Mesodermal cell (in vitro differentiated cells): ENCODE results near the gene PRF1.

Experiments used
- H3K27ac ChIP-seq: 2 replicates; pipeline ENCODE4 v1.7.0; 2013; ENCODE audit warnings: mild to moderate bottlenecking, low read depth, low read length, moderate library complexity; ENCODE audit not compliant: severe bottlenecking
- H3K36me3 ChIP-seq: 2 replicates; pipeline ENCODE4 v1.7.1; 2013; ENCODE audit warnings: mild to moderate bottlenecking, low read length, moderate library complexity; ENCODE audit not compliant: control insufficient read depth, insufficient read depth
- H3K4me1 ChIP-seq: one replicate; pipeline ENCODE4 v1.7.1; 2013; ENCODE audit warnings: mild to moderate bottlenecking, low read length; ENCODE audit not compliant: insufficient read depth, control insufficient read depth, poor library complexity, severe bottlenecking
- H3K4me3 ChIP-seq: 2 replicates; pipeline ENCODE4 v1.7.0; 2013; ENCODE audit warnings: low read length, control low read depth, mild to moderate bottlenecking; ENCODE audit not compliant: insufficient read depth, poor library complexity, severe bottlenecking; ENCODE audit errors: extremely low read depth
- H3K9me3 ChIP-seq: 2 replicates; pipeline ENCODE4 v1.7.1; 2013; ENCODE audit warnings: mild to moderate bottlenecking, low read length, moderate library complexity; ENCODE audit not compliant: control insufficient read depth
- WGBS, 2 experiments: methylation state at CpG; one replicate each; pipeline ENCODE4 v1.1.5; 2013; ENCODE audit warnings: missing lambda C conversion rate in 2 of 2; ENCODE audit not compliant: insufficient coverage in 2 of 2; 5-methylcytosine and 5-hydroxymethylcytosine counted together

PRF1 gene

DNA sequence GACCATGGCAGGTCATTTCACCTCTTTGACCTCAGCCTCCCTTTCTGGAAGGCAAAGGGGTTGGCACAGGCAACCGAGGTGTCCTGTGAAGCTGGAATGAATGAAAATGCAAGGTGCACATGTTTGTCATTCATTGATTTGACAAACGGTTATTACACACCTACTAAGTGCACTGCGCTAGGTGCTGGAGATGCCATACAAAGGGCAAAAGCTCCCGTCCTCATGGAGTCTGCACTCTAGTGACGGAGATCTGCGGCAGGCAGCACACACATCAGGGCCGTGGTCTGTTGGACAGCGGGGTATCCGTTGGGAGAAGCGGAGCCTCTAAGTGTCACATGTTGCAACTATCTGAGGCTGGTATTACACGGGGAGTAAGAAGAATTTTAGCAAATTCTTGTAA, 44.2 kb downstream of the PRF1 start:
- H3K27ac ChIP-seq = peak overlapping the region; percentile 71
- no peak overlapping the region for H3K4me3 ChIP-seq
- H3K9me3 ChIP-seq = no peaks in the 10 kb centered on the region
- WGBS, 2 experiments = 91 to 97% methylated on average over 10 to 11 of the region's 11 CpGs
- H3K4me1 ChIP-seq = peaks cover 9% of the 10 kb centered on the region
- no peaks in the 10 kb centered on the region for H3K36me3 ChIP-seq

DNA sequence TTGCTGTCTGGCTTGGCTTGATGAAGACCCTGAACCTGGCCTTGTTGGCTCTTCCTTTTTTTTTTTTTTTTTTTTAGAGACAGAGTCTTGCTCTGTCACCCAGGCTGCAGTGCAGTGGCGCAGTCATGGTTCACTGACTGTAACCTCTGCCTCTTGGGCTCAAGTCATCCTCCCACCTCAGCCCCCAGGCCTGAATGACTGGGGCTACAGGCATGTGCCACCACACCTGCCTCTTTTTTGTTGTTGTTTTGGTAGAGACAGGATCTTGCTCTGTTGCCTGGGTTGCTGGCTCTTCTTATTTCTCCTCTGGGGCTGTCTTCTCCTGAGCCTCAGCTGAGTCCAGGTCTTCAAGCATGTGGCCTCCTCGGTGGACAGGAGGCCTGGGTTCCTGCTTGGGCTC, 44.7 kb downstream of the PRF1 start:
- no peaks in the 10 kb centered on the region for H3K36me3 ChIP-seq
- H3K4me1 ChIP-seq = peaks cover 9% of the 10 kb centered on the region
- no peak overlapping the region for H3K4me3 ChIP-seq
- no peaks in the 10 kb centered on the region for H3K9me3 ChIP-seq
- WGBS, 2 experiments = 71 to 100% methylated on average over 1 of the region's 2 CpGs
- no peak overlapping the region for H3K27ac ChIP-seq

DNA sequence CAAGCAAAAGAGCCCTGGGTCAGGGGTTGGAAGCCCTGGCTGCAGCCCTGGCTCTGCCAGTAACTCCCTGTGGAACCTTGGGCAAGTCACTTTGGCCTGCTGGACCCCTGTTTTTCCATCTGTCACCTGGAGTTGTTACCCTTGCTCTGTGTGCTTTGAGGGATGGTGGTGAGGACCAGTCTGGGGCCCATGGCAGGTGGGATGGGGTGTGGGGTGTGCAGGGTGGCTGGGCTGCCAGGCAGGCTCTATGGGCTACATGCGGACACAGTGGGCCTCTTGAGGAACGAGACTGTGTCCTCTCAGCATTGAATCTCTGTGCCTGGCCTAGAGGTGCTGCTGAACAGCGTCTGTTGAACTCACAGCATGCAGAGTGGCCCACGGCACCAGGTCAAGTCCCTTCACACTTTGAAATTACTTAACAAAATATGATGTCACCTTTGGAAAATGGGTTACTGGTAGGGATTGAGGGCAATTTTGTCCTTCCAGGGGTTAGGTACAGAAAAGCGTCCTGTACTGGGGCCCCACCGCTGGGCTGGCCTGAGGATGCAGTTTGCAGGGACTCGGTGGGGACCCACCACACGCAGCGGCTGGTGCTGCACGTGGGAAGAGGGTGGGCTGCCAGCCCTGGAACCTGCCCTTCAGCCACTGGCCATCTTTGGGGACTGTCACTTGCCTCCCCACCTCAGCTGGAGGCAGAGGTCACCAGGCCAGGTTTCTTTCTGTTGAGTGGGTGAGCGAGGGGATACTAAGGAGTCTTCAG, 45.3 kb downstream of the PRF1 start:
- Histone ChIP-seq H3K4me1 (peaks cover 9% of the 10 kb centered on the region), H3K4me3 (no peak overlapping the region), H3K36me3 (no peaks in the 10 kb centered on the region), H3K9me3 (no peaks in the 10 kb centered on the region), H3K27ac (no peak overlapping the region)
- WGBS, 2 experiments = 93 to 98% methylated on average over 8 of the region's 11 CpGs

DNA sequence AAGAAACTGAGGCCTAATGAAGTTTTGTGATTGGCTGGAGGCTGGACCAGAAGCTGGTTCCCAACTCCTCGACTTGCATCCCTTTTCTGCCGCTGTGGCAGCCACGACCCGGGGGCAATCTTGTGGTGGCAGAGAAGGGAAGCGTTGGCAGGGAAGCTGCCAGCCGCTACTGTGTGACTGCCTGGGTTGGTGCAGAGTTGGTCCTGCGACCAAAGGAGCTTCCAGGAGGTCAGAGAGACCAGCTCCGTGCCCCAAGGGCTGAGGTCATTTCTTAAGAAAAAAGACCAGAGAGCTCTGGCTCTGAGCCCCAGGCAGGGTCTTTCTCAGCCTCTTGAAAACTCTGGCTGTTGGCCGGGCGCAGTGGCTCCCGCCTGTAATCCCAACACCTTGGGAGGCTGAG, 47.2 kb downstream of the PRF1 start:
- WGBS, 2 experiments = 89 to 93% methylated on average over 11 of the region's 11 CpGs

DNA sequence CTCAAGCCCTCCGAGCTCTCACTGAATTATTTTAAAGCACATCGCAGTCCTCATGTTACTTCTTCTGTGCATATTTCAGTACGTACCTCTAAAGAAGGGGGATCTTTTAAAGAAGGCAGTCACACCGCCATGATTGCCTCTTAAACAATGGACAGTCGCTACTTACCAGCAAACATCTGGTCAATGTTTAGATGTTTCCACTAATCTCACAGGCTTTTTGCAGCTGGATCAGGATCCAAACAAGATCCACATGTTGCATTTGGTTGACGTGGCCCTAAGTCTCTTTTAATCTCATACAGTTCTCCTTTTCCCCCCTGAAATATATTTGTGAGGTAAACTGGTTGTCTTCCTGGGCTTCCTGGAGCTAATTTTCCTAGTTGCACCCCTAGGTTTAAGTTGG, 50.0 kb downstream of the PRF1 start:
- no peaks in the 10 kb centered on the region for H3K9me3 ChIP-seq
- 91 to 99% methylated on average over 4 to 5 of the region's 6 CpGs for WGBS, 2 experiments
- H3K4me3 ChIP-seq = no peak overlapping the region
- H3K27ac ChIP-seq = peak overlapping the region; percentile 49
- H3K4me1 ChIP-seq = no peaks in the 10 kb centered on the region
- H3K36me3 ChIP-seq = no peaks in the 10 kb centered on the region

More for the DNA sequence above, 47.2 kb downstream of the PRF1 start:
- no peak overlapping the region for H3K27ac ChIP-seq
- no peaks in the 10 kb centered on the region for H3K36me3 ChIP-seq
- no peak overlapping the region for H3K4me3 ChIP-seq
- peaks cover 9% of the 10 kb centered on the region for H3K4me1 ChIP-seq
- H3K9me3 ChIP-seq = no peaks in the 10 kb centered on the region

DNA sequence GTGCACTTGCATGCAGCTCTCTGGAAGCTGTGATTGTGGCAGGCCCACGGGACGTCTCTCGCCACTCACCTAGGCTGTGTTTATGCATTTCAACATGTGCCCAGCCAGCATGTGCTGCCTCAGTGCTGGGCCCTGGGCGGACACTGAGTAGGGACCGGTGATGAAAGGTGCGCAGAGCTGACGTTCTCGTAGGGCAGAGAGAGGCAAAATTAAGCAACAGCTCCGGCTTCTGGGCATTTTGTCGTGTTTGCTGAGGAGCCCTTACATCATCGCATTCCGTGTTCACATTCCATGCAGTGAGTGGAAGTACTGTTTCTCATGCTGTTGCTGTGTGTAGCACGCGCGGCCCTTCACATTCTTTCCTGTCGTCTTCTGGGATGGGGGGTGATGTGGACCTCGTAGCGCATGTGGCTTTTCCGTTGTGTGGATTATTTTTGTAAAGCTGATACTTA, 50.5 kb downstream of the PRF1 start:
- H3K4me3 ChIP-seq = no peak overlapping the region
- H3K27ac ChIP-seq = peak overlapping the region; percentile 66
- 94 to 95% methylated on average over 11 to 15 of the region's 19 CpGs for WGBS, 2 experiments
- no peaks in the 10 kb centered on the region for H3K4me1 ChIP-seq
- no peaks in the 10 kb centered on the region for H3K9me3 ChIP-seq
- H3K36me3 ChIP-seq = no peaks in the 10 kb centered on the region

DNA sequence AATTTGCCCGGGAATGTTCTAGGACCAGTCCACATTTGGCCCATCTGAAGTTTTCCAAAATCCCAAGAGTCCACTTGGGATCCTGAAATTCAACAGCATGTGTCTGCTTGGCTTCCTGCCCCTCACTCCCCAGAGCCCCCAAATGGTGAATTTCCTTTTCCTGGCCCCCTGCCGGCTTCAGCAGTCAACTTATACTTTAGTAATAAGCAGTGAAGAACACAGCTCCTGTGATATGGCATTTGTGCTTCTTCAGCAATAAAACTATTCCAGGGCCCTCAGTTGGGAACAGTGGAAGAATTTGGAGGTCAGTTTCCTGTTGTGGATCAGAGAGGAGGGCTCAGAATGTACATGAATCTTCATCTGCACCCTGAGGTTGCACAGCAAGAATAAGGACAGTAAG, 51.1 kb downstream of the PRF1 start:
- Histone ChIP-seq H3K9me3 (no peaks in the 10 kb centered on the region), H3K4me3 (no peak overlapping the region), H3K4me1 (no peaks in the 10 kb centered on the region), H3K36me3 (no peaks in the 10 kb centered on the region), H3K27ac (peak overlapping the region; percentile 66)
- WGBS, 2 experiments = 88 to 89% methylated on average over 1 of the region's 2 CpGs

DNA sequence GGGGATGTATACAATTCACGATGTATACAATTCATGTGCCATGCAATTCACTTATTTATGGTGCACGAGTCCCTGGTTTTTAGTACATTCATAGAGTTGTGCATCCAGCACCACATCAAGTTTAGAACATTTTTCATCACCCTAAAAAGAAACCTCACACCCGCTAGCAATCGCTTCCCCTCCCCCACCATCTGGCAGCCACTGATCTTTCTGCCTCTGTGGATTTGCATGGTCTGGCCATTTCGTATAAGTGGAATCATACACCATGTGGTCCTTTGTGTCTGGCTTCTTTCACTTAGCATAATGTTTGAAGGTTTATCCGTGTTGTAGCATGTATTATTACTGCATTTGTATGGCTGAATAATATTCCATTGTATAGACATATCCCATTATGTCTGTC, 52.1 kb downstream of the PRF1 start:
- no peaks in the 10 kb centered on the region for H3K9me3 ChIP-seq
- no peak overlapping the region for H3K4me3 ChIP-seq
- no peaks in the 10 kb centered on the region for H3K36me3 ChIP-seq
- WGBS, 2 experiments = 89 to 91% methylated on average over 4 of the region's 6 CpGs
- no peaks in the 10 kb centered on the region for H3K4me1 ChIP-seq
- no peak overlapping the region for H3K27ac ChIP-seq

DNA sequence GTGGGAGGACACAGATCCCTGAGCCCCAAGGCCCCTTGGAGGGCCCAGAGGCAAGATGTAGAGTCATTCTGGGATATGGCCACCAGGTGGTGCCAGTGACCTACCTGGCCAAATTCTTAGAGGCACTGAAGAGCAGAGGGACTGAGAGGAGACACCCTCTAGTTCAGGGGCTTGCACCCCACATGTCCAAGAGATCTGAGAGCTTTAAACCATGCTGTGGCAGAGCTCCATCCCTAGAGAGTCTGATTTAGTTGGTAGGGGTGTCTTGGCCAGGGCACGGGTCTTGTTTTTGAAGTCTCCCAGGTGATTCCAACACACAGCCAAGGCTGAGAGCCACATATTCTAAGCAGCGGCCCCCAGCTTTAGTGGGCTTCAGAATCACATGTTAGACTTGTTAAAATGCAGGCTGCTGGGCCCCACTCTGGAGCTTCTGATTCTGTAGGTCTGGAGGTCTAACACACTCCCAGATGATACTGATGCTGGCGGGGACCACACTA, 52.5 kb downstream of the PRF1 start:
- Histone ChIP-seq H3K4me1 (no peaks in the 10 kb centered on the region), H3K9me3 (no peaks in the 10 kb centered on the region), H3K36me3 (no peaks in the 10 kb centered on the region), H3K27ac (no peak overlapping the region), H3K4me3 (no peak overlapping the region)
- 94 to 97% methylated on average over 3 of the region's 3 CpGs for WGBS, 2 experiments

DNA sequence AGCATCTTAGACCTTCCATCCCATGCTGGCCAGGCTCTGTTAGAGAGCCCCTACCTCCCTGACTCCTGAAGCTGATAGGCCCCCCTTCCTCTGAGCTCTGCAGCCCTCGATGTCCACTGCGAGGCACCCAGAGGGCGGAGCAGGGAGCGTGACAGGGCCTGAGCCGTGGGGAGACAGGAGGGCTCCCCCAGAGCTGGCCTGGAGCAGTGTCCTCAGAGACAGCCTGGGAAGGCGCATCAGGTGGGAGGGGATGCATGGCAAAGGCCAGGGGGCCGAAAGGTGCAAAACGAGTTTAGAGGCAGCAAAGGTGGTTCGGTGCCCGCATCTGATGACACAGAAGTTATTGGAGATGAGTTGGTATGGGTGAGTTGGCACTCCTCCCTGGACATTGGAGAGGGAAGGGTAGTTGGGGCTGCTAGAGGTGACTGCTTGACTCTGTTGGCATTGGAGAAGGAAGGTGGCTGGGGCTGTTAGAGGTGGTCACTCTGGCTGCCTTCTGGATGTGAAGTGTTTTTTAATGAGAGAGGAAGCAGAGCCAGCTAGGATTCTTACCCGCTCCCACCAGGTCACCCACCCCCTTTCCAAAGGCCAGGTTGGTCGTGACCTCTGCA, 53.1 kb downstream of the PRF1 start:
- no peak overlapping the region for H3K4me3 ChIP-seq
- no peak overlapping the region for H3K27ac ChIP-seq
- no peaks in the 10 kb centered on the region for H3K4me1 ChIP-seq
- H3K9me3 ChIP-seq = no peaks in the 10 kb centered on the region
- WGBS, 2 experiments = 89 to 91% methylated on average over 9 to 10 of the region's 12 CpGs
- H3K36me3 ChIP-seq = no peaks in the 10 kb centered on the region
